HFFc6 (cell line): ENCODE data around the gene TESK2. TPM values are rescaled to one million over a fixed set of nuclear protein-coding genes. Genes with fewer than 3 reads are reported as not detected.
A peak's percentile ranks its signal among the peaks of the same experiment; 100 is the strongest.

Source experiments
- DNase-seq: peaks from one replicate; pipeline ENCODE4 v3.0.0-alpha.2; 2018
- H3K27ac Mint-ChIP-seq: 2 replicates; pipeline ENCODE4 v1.8.0; 2020; ENCODE audit warnings: mild to moderate bottlenecking, mixed read lengths
- H3K27me3 Mint-ChIP-seq: 2 replicates; pipeline ENCODE4 v1.8.0; 2021; ENCODE audit warnings: mild to moderate bottlenecking, moderate library complexity, mixed read lengths; ENCODE audit not compliant: insufficient read depth
- H3K36me3 Mint-ChIP-seq: 2 replicates; pipeline ENCODE4 v1.8.0; 2021; ENCODE audit warnings: low read depth, mixed read lengths
- H3K4me1 Mint-ChIP-seq: 2 replicates; pipeline ENCODE4 v1.8.0; 2020; ENCODE audit warnings: low read depth, mixed read lengths
- H3K4me3 Mint-ChIP-seq: 2 replicates; pipeline ENCODE4 v1.8.0; 2020; ENCODE audit warnings: mild to moderate bottlenecking, moderate library complexity, mixed read lengths
- H3K9me3 Mint-ChIP-seq: 2 replicates; pipeline ENCODE4 v1.8.0; 2020; ENCODE audit warnings: mild to moderate bottlenecking, mixed read lengths
- CTCF ChIP-seq: fragments of 200-600 bp; sonication (generic); IDR thresholded peaks from 2 replicates; pipeline ENCODE4 v1.5.0; 2021; ENCODE audit warnings: antibody characterized with exemption, mild to moderate bottlenecking
- total RNA-seq, 6 experiments: library from RNA; stranded (reverse); fragmentation: NEBNext Ultra II Directional; extraction: Animal tissue kit (Norgen Biotek cat#: 25700); gene quantifications; 2 replicates in 1 of 6; 3 replicates in 5 of 6; pipeline ENCODE4 v1.2.3, GENCODE V29; 2021

TESK2 gene
- total RNA-seq, 6 experiments from 2014 or later = 0.54 to 1.4 (median 0.82) TPM

GRCh38 chr1:45327644-45328515, 163.1 kb downstream of the TESK2 start:
- TF ChIP-seq CTCF = no peak
- Mint-ChIP-seq H3K27me3 (0 out of 2 replicates have a peak, but pooled peaks cover 2% of the 10 kb centered on the region), H3K4me3 (no peak overlapping the region), H3K4me1 (peaks cover 13% of the 10 kb centered on the region), H3K27ac (no peak overlapping the region), H3K9me3 (no peaks in the 10 kb centered on the region), H3K36me3 (no peaks in the 10 kb centered on the region)
- DNase-seq = no peak

- Mint-ChIP-seq H3K27ac (no peak within 1 kb of the TSS), H3K4me3 (peak within 1 kb of the TSS; percentile 84), H3K4me1 (peaks cover 17% of the 10 kb centered on the region), H3K27me3 (0 out of 2 replicates have a peak, but pooled peaks cover 2% of the 10 kb centered on the region), H3K9me3 (no peaks in the 10 kb centered on the region), H3K36me3 (no peaks in the 10 kb centered on the region)
- TF ChIP-seq CTCF = no peak
- DNase-seq = no peak
Measured at GRCh38 chr1:45326627-45327623, 164.0 kb downstream of the TESK2 start, which contains the start of gene HPDL. Gene HPDL (plus strand): TSS chr1:45326895. CDS start chr1:45327149, 254 bp downstream.

GRCh38 chr1:45325851-45326506, 165.0 kb downstream of the TESK2 start:
- Mint-ChIP-seq H3K36me3 (no peaks in the 10 kb centered on the region), H3K9me3 (no peaks in the 10 kb centered on the region), H3K4me3 (peak overlapping the region; percentile 84), H3K4me1 (peaks cover 17% of the 10 kb centered on the region), H3K27ac (no peak overlapping the region), H3K27me3 (0 out of 2 replicates have a peak, but pooled peaks cover 2% of the 10 kb centered on the region)
- DNase-seq = no peak
- TF ChIP-seq CTCF = no peak

GRCh38 chr1:45322486-45323040, 168.4 kb downstream of the TESK2 start:
- H3K36me3 Mint-ChIP-seq = no peaks in the 10 kb centered on the region
- H3K4me3 Mint-ChIP-seq = no peak overlapping the region
- H3K4me1 Mint-ChIP-seq = 0 out of 2 replicates have a peak, but pooled peaks cover 4% of the 10 kb centered on the region
- 0 out of 2 replicates have a peak, but pooled peaks cover 2% of the 10 kb centered on the region for H3K27me3 Mint-ChIP-seq
- no peaks in the 10 kb centered on the region for H3K9me3 Mint-ChIP-seq
- H3K27ac Mint-ChIP-seq = no peak overlapping the region
- no peak for TF ChIP-seq CTCF
- DNase-seq = peak; percentile 10
